ENCODE results near the gene ZGRF1.

ZGRF1 gene

GRCh38 chr4:112514647-112515197, 122.0 kb downstream of the ZGRF1 start:
- Histone ChIP-seq H3K27me3 (ENCODE audit: insufficient read depth, low read length) (peaks cover 100% of the 10 kb centered on the region), H3K4me1 (ENCODE audit: insufficient read depth, low read length) (peaks cover 27% of the 10 kb centered on the region), H3K27ac (ENCODE audit: low read depth, low read length) (no peak overlapping the region), H3K4me3 (ENCODE audit: low read length) (peak overlapping the region; percentile 48), H3K9ac (ENCODE audit: low read depth, low read length) (no peak overlapping the region), H3K36me3 (ENCODE audit: insufficient read depth, low read length) (no peaks in the 10 kb centered on the region), H3K9me3 (ENCODE audit: insufficient read depth, low read depth, low read length) (no peaks in the 10 kb centered on the region)
- under 1% methylated on average over 52 of the region's 52 CpGs for WGBS

GRCh38 chr4:112513971-112514646, 122.6 kb downstream of the ZGRF1 start:
- no peaks in the 10 kb centered on the region for H3K36me3 ChIP-seq (ENCODE audit: insufficient read depth, low read length)
- H3K27me3 ChIP-seq (ENCODE audit: insufficient read depth, low read length): peaks cover 100% of the 10 kb centered on the region
- no peak overlapping the region for H3K9ac ChIP-seq (ENCODE audit: low read depth, low read length)
- no peaks in the 10 kb centered on the region for H3K9me3 ChIP-seq (ENCODE audit: insufficient read depth, low read depth, low read length)
- under 1% methylated on average over 15 of the region's 15 CpGs for WGBS
- H3K4me1 ChIP-seq (ENCODE audit: insufficient read depth, low read length): peaks cover 29% of the 10 kb centered on the region
- peak overlapping the region; percentile 48; the same call in 1 of the 2 replicates for H3K4me3 ChIP-seq (ENCODE audit: low read length)
- H3K27ac ChIP-seq (ENCODE audit: low read depth, low read length): no peak overlapping the region

GRCh38 chr4:112511803-112512118, 124.9 kb downstream of the ZGRF1 start:
- H3K4me3 ChIP-seq (ENCODE audit: low read length): peak overlapping the region; percentile 9; the same call in 1 of the 2 replicates
- H3K27me3 ChIP-seq (ENCODE audit: insufficient read depth, low read length): peaks cover 100% of the 10 kb centered on the region
- H3K27ac ChIP-seq (ENCODE audit: low read depth, low read length): no peak overlapping the region
- no peak overlapping the region for H3K9ac ChIP-seq (ENCODE audit: low read depth, low read length)
- H3K4me1 ChIP-seq (ENCODE audit: insufficient read depth, low read length): peaks cover 32% of the 10 kb centered on the region
- H3K36me3 ChIP-seq (ENCODE audit: insufficient read depth, low read length): no peaks in the 10 kb centered on the region
- H3K9me3 ChIP-seq (ENCODE audit: insufficient read depth, low read depth, low read length): no peaks in the 10 kb centered on the region
- WGBS: 25% methylated on average over 4 of the region's 4 CpGs

GRCh38 chr4:112511093-112511802, 125.5 kb downstream of the ZGRF1 start:
- peaks cover 100% of the 10 kb centered on the region for H3K27me3 ChIP-seq (ENCODE audit: insufficient read depth, low read length)
- H3K27ac ChIP-seq (ENCODE audit: low read depth, low read length): no peak overlapping the region
- H3K4me3 ChIP-seq (ENCODE audit: low read length): peak overlapping the region; percentile 9
- no peaks in the 10 kb centered on the region for H3K9me3 ChIP-seq (ENCODE audit: insufficient read depth, low read depth, low read length)
- under 1% methylated on average over 39 of the region's 40 CpGs for WGBS
- peaks cover 32% of the 10 kb centered on the region for H3K4me1 ChIP-seq (ENCODE audit: insufficient read depth, low read length)
- H3K36me3 ChIP-seq (ENCODE audit: insufficient read depth, low read length): no peaks in the 10 kb centered on the region
- no peak overlapping the region for H3K9ac ChIP-seq (ENCODE audit: low read depth, low read length)

GRCh38 chr4:112510291-112511092, 126.2 kb downstream of the ZGRF1 start:
- Histone ChIP-seq H3K36me3 (ENCODE audit: insufficient read depth, low read length) (no peaks in the 10 kb centered on the region), H3K27ac (ENCODE audit: low read depth, low read length) (no peak overlapping the region), H3K27me3 (ENCODE audit: insufficient read depth, low read length) (peaks cover 100% of the 10 kb centered on the region), H3K9me3 (ENCODE audit: insufficient read depth, low read depth, low read length) (no peaks in the 10 kb centered on the region), H3K9ac (ENCODE audit: low read depth, low read length) (no peak overlapping the region), H3K4me3 (ENCODE audit: low read length) (peak overlapping the region; percentile 9), H3K4me1 (ENCODE audit: insufficient read depth, low read length) (peaks cover 32% of the 10 kb centered on the region)
- under 1% methylated on average over 34 of the region's 34 CpGs for WGBS

GRCh38 chr4:112509243-112510141, 127.2 kb downstream of the ZGRF1 start:
- Histone ChIP-seq H3K36me3 (ENCODE audit: insufficient read depth, low read length) (no peaks in the 10 kb centered on the region), H3K4me1 (ENCODE audit: insufficient read depth, low read length) (peaks cover 32% of the 10 kb centered on the region), H3K27me3 (ENCODE audit: insufficient read depth, low read length) (peaks cover 100% of the 10 kb centered on the region), H3K9me3 (ENCODE audit: insufficient read depth, low read depth, low read length) (no peaks in the 10 kb centered on the region), H3K27ac (ENCODE audit: low read depth, low read length) (no peak overlapping the region), H3K4me3 (ENCODE audit: low read length) (no peak overlapping the region; the same call in 1 of the 2 replicates), H3K9ac (ENCODE audit: low read depth, low read length) (no peak overlapping the region)
- 3% methylated on average over 45 of the region's 46 CpGs for WGBS

- H3K4me3 ChIP-seq (ENCODE audit: low read length): no peak overlapping the region
- H3K9me3 ChIP-seq (ENCODE audit: insufficient read depth, low read depth, low read length): no peaks in the 10 kb centered on the region
- H3K4me1 ChIP-seq (ENCODE audit: insufficient read depth, low read length): peaks cover 32% of the 10 kb centered on the region
- peaks cover 100% of the 10 kb centered on the region for H3K27me3 ChIP-seq (ENCODE audit: insufficient read depth, low read length)
- WGBS: 2% methylated on average over 5 of the region's 6 CpGs
- H3K36me3 ChIP-seq (ENCODE audit: insufficient read depth, low read length): no peaks in the 10 kb centered on the region
- no peak overlapping the region for H3K9ac ChIP-seq (ENCODE audit: low read depth, low read length)
- H3K27ac ChIP-seq (ENCODE audit: low read depth, low read length): no peak overlapping the region
These were observed 128.4 kb downstream of the ZGRF1 start for GRCh38 chr4:112508356-112508755.

- H3K4me3 ChIP-seq (ENCODE audit: low read length): no peak overlapping the region
- peaks cover 86% of the 10 kb centered on the region for H3K27me3 ChIP-seq (ENCODE audit: insufficient read depth, low read length)
- H3K9me3 ChIP-seq (ENCODE audit: insufficient read depth, low read depth, low read length): no peaks in the 10 kb centered on the region
- H3K4me1 ChIP-seq (ENCODE audit: insufficient read depth, low read length): peaks cover 16% of the 10 kb centered on the region; the same call in 1 of the 2 replicates
- no peaks in the 10 kb centered on the region for H3K36me3 ChIP-seq (ENCODE audit: insufficient read depth, low read length)
- 92% methylated on average over 4 of the region's 4 CpGs for WGBS
- H3K9ac ChIP-seq (ENCODE audit: low read depth, low read length): no peak overlapping the region
- no peak overlapping the region for H3K27ac ChIP-seq (ENCODE audit: low read depth, low read length)
These were observed 131.9 kb downstream of the ZGRF1 start for GRCh38 chr4:112504807-112505206.

GRCh38 chr4:112502871-112503270, 133.8 kb downstream of the ZGRF1 start:
- no peak overlapping the region for H3K27ac ChIP-seq (ENCODE audit: low read depth, low read length)
- H3K36me3 ChIP-seq (ENCODE audit: insufficient read depth, low read length): no peaks in the 10 kb centered on the region
- peaks cover 66% of the 10 kb centered on the region for H3K27me3 ChIP-seq (ENCODE audit: insufficient read depth, low read length)
- H3K9me3 ChIP-seq (ENCODE audit: insufficient read depth, low read depth, low read length): no peaks in the 10 kb centered on the region
- H3K4me3 ChIP-seq (ENCODE audit: low read length): no peak overlapping the region
- no peak overlapping the region for H3K9ac ChIP-seq (ENCODE audit: low read depth, low read length)
- no peaks in the 10 kb centered on the region for H3K4me1 ChIP-seq (ENCODE audit: insufficient read depth, low read length)
- 85% methylated on average over 5 of the region's 5 CpGs for WGBS

- Histone ChIP-seq H3K9ac (ENCODE audit: low read depth, low read length) (no peak overlapping the region), H3K27me3 (ENCODE audit: insufficient read depth, low read length) (no peaks in the 10 kb centered on the region), H3K27ac (ENCODE audit: low read depth, low read length) (no peak overlapping the region), H3K9me3 (ENCODE audit: insufficient read depth, low read depth, low read length) (peaks cover 17% of the 10 kb centered on the region), H3K4me3 (ENCODE audit: low read length) (no peak overlapping the region), H3K36me3 (ENCODE audit: insufficient read depth, low read length) (no peaks in the 10 kb centered on the region), H3K4me1 (ENCODE audit: insufficient read depth, low read length) (no peaks in the 10 kb centered on the region)
- 92% methylated on average over 7 of the region's 7 CpGs for WGBS
These were observed 144.4 kb downstream of the ZGRF1 start for GRCh38 chr4:112492321-112492720.
